ENCODE measurements around the gene EBF3. TPM values are rescaled to one million over a fixed set of nuclear protein-coding genes. Genes with fewer than 3 reads are reported as not detected.

EBF3 gene
- total RNA-seq, 4 donors from 2014 or later: 0.77 to 10.7 (median 6.0) TPM

DNA sequence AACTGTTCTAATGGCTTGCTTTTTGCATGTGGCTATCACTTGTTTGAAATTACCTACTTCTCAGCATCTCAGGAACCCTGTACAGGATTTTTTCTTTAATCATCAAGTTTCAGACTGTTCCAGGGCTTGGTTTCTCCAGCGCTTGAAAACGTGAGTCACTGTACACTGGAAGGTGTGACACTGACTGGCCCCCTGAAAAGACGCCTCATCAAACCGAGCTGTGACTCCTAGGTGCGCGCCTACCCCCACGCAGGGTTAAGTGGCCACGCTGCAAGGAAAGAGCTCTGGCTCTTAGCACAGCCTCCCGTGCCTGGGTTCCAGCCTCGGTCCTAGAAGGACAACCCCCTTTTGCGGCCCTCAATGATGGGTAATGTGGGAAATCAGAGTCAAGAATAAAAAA lies 81.0 kb downstream of the EBF3 start:
- H3K9me3 ChIP-seq: no peaks in the 10 kb centered on the region
- DNase-seq: no peak
- H3K4me3 ChIP-seq: no peak overlapping the region
- intact Hi-C loops (cut with DNase I; ENCODE audit: low total_unique reads): no loop called here
- no peaks in the 10 kb centered on the region for H3K36me3 ChIP-seq
- no peak overlapping the region for H3K27ac ChIP-seq
- H3K27me3 ChIP-seq: no peaks in the 10 kb centered on the region
- TF ChIP-seq POLR2A (IDR thresholded peaks at IDR 0.05): no peak
- TF ChIP-seq, protein P1, sequence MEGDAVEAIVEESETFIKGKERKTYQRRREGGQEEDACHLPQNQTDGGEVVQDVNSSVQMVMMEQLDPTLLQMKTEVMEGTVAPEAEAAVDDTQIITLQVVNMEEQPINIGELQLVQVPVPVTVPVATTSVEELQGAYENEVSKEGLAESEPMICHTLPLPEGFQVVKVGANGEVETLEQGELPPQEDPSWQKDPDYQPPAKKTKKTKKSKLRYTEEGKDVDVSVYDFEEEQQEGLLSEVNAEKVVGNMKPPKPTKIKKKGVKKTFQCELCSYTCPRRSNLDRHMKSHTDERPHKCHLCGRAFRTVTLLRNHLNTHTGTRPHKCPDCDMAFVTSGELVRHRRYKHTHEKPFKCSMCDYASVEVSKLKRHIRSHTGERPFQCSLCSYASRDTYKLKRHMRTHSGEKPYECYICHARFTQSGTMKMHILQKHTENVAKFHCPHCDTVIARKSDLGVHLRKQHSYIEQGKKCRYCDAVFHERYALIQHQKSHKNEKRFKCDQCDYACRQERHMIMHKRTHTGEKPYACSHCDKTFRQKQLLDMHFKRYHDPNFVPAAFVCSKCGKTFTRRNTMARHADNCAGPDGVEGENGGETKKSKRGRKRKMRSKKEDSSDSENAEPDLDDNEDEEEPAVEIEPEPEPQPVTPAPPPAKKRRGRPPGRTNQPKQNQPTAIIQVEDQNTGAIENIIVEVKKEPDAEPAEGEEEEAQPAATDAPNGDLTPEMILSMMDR (IDR thresholded peaks at IDR 0.05): no peak
- H3K4me1 ChIP-seq: no peaks in the 10 kb centered on the region

DNA sequence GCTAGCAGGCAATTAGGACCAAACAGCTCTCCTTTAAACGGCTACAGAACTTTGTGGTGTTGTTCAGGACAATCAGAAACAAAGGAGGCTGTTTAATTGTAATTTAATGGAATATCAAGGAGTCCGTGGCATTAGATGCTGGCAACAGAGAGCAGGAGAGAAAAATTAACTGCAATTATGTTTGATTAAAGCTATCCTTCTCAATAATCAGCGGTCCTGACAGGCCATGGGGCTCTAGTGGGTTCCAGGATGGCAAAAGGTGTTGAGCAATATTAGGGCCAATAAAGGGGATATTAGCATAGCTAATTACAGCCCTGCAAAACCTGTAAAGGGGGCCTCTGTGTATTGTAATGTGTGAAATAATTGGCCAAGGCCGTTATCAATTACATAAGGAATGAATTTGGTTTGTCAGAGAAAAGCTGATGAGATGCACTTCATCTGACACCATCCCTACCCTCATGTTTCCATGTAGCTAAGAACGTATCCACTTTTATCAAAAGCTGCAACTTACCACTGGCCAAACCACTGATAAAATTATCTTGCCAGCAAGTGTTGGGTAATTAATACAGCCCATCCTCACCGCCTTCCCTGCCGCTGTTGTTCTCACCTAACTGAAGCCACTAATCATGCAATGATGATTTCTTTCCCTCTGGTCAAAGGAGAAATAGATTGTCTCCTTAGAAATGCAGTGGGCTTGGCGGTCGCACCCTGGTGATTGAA lies 81.6 kb downstream of the EBF3 start:
- H3K9me3 ChIP-seq: no peaks in the 10 kb centered on the region
- no peak for DNase-seq
- intact Hi-C loops (cut with DNase I; ENCODE audit: low total_unique reads): no loop called here
- no peaks in the 10 kb centered on the region for H3K4me1 ChIP-seq
- H3K27ac ChIP-seq: no peak overlapping the region
- no peak for TF ChIP-seq POLR2A (IDR thresholded peaks at IDR 0.05)
- TF ChIP-seq, protein P1 (IDR thresholded peaks at IDR 0.05): no peak
- H3K27me3 ChIP-seq: no peaks in the 10 kb centered on the region
- no peak overlapping the region for H3K4me3 ChIP-seq
- H3K36me3 ChIP-seq: no peaks in the 10 kb centered on the region

DNA sequence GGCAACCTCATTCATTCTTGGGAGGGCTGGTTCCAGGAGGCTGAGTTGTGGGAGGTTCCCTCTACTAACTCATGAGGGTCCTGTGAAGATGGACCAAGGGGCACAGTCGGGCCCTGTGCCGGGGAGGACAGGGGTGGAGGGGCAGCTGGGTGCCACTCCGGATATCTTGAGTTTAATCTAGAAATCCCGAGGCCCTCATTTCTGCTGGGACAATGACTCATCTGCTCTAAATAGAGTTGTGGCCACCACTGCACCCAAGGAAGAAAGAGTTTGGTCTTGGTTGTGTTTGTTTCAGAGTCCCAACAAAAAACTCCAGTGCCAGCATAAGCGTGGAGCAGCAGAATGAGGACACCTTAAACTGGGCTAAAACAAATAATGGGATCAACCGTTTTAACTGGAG lies 82.4 kb downstream of the EBF3 start:
- H3K4me1 ChIP-seq: no peaks in the 10 kb centered on the region
- no peaks in the 10 kb centered on the region for H3K9me3 ChIP-seq
- no peak overlapping the region for H3K27ac ChIP-seq
- intact Hi-C loops (cut with DNase I; ENCODE audit: low total_unique reads): no loop called here
- H3K27me3 ChIP-seq: no peaks in the 10 kb centered on the region
- no peaks in the 10 kb centered on the region for H3K36me3 ChIP-seq
- DNase-seq: no peak
- no peak for TF ChIP-seq POLR2A (IDR thresholded peaks at IDR 0.05)
- TF ChIP-seq, protein P1 (IDR thresholded peaks at IDR 0.05): no peak
- no peak overlapping the region for H3K4me3 ChIP-seq

DNA sequence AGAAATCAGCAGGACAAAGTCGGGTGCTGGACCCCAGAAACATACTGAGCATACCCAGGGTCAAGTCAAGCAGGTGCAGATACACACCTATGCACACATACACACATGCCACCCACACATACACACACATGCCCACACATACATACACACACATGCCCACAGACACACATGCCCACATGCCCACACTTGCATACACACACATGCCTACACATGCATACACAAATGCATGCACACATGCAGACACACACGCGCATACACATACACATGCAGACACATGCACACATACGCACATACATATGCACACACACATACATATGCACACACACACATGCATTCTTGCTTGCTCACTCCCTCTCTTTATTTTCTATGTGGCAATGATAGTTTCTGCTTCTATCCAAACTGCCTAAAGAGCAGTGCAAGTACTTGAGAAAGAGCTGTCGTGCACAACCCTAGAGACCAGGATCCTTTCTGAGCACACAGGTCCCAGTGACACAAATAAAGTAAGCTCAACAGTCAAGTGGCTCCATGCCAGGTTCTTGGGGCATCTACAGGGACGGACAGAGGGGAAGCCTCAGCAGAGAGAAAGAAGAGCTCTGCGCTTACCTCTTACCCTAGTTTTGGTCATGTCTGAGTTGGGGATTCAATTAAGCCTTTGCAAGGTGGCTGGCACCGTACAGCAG lies 83.7 kb downstream of the EBF3 start:
- Histone ChIP-seq H3K27ac (no peak overlapping the region), H3K27me3 (no peaks in the 10 kb centered on the region), H3K4me1 (no peaks in the 10 kb centered on the region), H3K9me3 (no peaks in the 10 kb centered on the region), H3K4me3 (no peak overlapping the region), H3K36me3 (no peaks in the 10 kb centered on the region)
- intact Hi-C loops (cut with DNase I; ENCODE audit: low total_unique reads): no loop called here
- TF ChIP-seq, protein P1 (IDR thresholded peaks at IDR 0.05): no peak
- TF ChIP-seq POLR2A (IDR thresholded peaks at IDR 0.05): no peak
- DNase-seq: no peak

DNA sequence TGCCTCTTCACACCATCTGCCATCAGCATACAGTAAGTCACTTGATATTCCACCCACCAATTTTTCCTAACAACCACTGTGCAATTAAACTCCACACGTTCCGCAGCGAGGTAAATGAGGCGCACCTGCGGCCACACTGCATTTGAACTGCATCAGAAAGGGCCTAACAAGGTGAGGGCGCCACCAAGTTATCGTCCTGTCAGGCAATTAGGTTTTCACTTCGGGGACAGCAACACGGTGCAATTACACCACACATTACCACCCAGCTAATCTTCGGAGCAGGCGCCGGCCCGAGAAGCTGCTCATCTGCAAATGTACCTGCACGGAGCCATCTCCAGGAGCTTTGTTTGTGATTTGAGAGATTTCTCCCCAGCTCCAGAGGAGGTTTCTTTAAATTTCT lies 84.4 kb downstream of the EBF3 start:
- no peak overlapping the region for H3K27ac ChIP-seq
- TF ChIP-seq, protein P1 (IDR thresholded peaks at IDR 0.05): no peak
- TF ChIP-seq POLR2A (IDR thresholded peaks at IDR 0.05): no peak
- no peaks in the 10 kb centered on the region for H3K4me1 ChIP-seq
- H3K36me3 ChIP-seq: no peaks in the 10 kb centered on the region
- H3K9me3 ChIP-seq: no peaks in the 10 kb centered on the region
- intact Hi-C loops (cut with DNase I; ENCODE audit: low total_unique reads): no loop called here
- no peak overlapping the region for H3K4me3 ChIP-seq
- DNase-seq: no peak
- no peaks in the 10 kb centered on the region for H3K27me3 ChIP-seq
